Aorta (tissue), 5 donors: ENCODE data around the gene POC1B. TPM values are rescaled to one million over a fixed set of nuclear protein-coding genes. Genes with fewer than 3 reads are reported as not detected.

Experiments
- ATAC-seq: fragments of 200-7000 bp; cut with Tn5 transposase; one replicate; pipeline ENCODE4 v1.9.1; 2022; ENCODE audit warnings: moderate library complexity; ENCODE audit not compliant: low FRiP score
- DNase-seq, 2 donors: peaks; one replicate each; pipeline ENCODE4 v3.0.0-alpha.2; 2020
- H3K27ac ChIP-seq, 2 donors: one replicate each; pipeline ENCODE4 v1.5.1; 2013; ENCODE audit warnings: low read length in 2 of 2, mild to moderate bottlenecking in 2 of 2, moderate library complexity in 2 of 2, control low read depth in 1 of 2, inconsistent platforms in 1 of 2, low read depth in 1 of 2
- H3K27me3 ChIP-seq, 2 donors: one replicate each; pipeline ENCODE4 v1.6.1; 2013; ENCODE audit warnings: control low read depth in 1 of 2, low read length in 1 of 2, mild to moderate bottlenecking in 1 of 2, moderate library complexity in 1 of 2; ENCODE audit not compliant: insufficient read depth in 2 of 2, control insufficient read depth in 1 of 2
- H3K36me3 ChIP-seq, 2 donors: one replicate each; pipeline ENCODE4 v1.6.1; 2013; ENCODE audit warnings: control low read depth in 1 of 2, low read length in 1 of 2, mild to moderate bottlenecking in 1 of 2; ENCODE audit not compliant: insufficient read depth in 2 of 2, control insufficient read depth in 1 of 2
- H3K4me1 ChIP-seq, 2 donors: one replicate each; pipeline ENCODE4 v1.6.1; 2013; ENCODE audit warnings: low read length in 2 of 2, control low read depth in 1 of 2, mild to moderate bottlenecking in 1 of 2, moderate library complexity in 1 of 2; ENCODE audit not compliant: insufficient read depth in 2 of 2, control insufficient read depth in 1 of 2
- H3K4me3 ChIP-seq, 2 donors: one replicate each; pipeline ENCODE4 v1.5.1; 2013; ENCODE audit warnings: low read length in 2 of 2, control low read depth in 1 of 2, mild to moderate bottlenecking in 1 of 2
- H3K9me3 ChIP-seq: one replicate; pipeline ENCODE4 v1.6.1; 2013; ENCODE audit warnings: mild to moderate bottlenecking, low read length; ENCODE audit not compliant: control insufficient read depth
- WGBS, 2 donors: extraction: QIAGEN DNeasy Blood & Tissue Kit; methylation state at CpG; one replicate each; pipeline ENCODE4 v1.1.7; 2013; 5-methylcytosine and 5-hydroxymethylcytosine counted together
- intact Hi-C, 2 donors: fragments of 100-400 bp; cut with DNase I; formaldehyde crosslinking; loops; one replicate each; pipeline versions ENCODE4 v1.14.2 to v1.15.0; 2022
- polyA plus RNA-seq, 2 donors: library from polyadenylated mRNA; stranded (reverse); fragments of 200-250 nt; gene quantifications; one replicate each; pipeline ENCODE4 v1.2.3, GENCODE V29; 2013
- total RNA-seq, 2 donors: library from RNA; stranded (reverse); fragmentation: NEBNext Ultra II Directional; extraction: Animal tissue kit (Norgen Biotek cat#: 25700); gene quantifications; one replicate each; pipeline ENCODE4 v1.2.1, GENCODE V29; 2021
- donor health status: healthy with polysubstance abuse.
- donor health status: Bipolar disorder and iron deficiency.
- donor health status: DM: no; HTN: no; CAD: no.
- donor health status: DM: no; HTN: no; CAD: no.
- donor health status: DM: yes; HTN: yes; CAD: no.

Gene POC1B
- total and polyA plus RNA-seq, 4 donors: 7.3 to 21.9 (median 20.6) TPM

GRCh38 chr12:89453121-89453978 is 72.5 kb downstream of the POC1B start:
- Histone ChIP-seq H3K4me1 (peaks cover 4 to 5% of the 10 kb centered on the region in 2 donors), H3K4me3 (peak overlapping the region in 1 of 2 donors; percentile 10), H3K27ac (peak overlapping the region; percentile 76 to 93)

GRCh38 chr12:89451841-89452251 is 74.0 kb downstream of the POC1B start:
- no peak overlapping the region for H3K4me3 ChIP-seq
- intact Hi-C loops: loop anchor here (2.0 to 5.0 kb wide), 3 partner anchors 75 to 285 kb away; partner anchors contain the start of gene DUSP6 (in 1 of the 2)
- peak; percentile 76 for ATAC-seq

More at GRCh38 chr12:89453121-89453978, 72.5 kb downstream of the POC1B start:
- 16 to 17% methylated on average over 6 of the region's 6 CpGs for WGBS, 2 donors
- H3K9me3 ChIP-seq: no peaks in the 10 kb centered on the region
- peaks cover 0 to 3% of the 10 kb centered on the region in 2 donors for H3K36me3 ChIP-seq
- intact Hi-C loops: loop anchor here (2.0 to 5.0 kb wide), 3 partner anchors 77 to 286 kb away; partner anchors contain the start of gene DUSP6 (in 1 of the 2)
- peak; percentile 85 for ATAC-seq
- DNase-seq: no peak
- no peaks in the 10 kb centered on the region for H3K27me3 ChIP-seq

GRCh38 chr12:89450907-89451306 is 74.9 kb downstream of the POC1B start:
- Histone ChIP-seq H3K27me3 (no peaks in the 10 kb centered on the region), H3K36me3 (peaks cover 0 to 3% of the 10 kb centered on the region in 2 donors), H3K9me3 (no peaks in the 10 kb centered on the region), H3K27ac (peak overlapping the region in 1 of 2 donors; percentile 57), H3K4me1 (peaks cover 4 to 5% of the 10 kb centered on the region in 2 donors), H3K4me3 (no peak overlapping the region)
- ATAC-seq (no peak), DNase-seq (no peak)
- intact Hi-C loops: loop anchor here in 1 of 2 donors (5.0 kb wide), 1 partner anchor 284 kb away; no protein-coding TSS in a partner anchor

More at GRCh38 chr12:89451841-89452251, 74.0 kb downstream of the POC1B start:
- Histone ChIP-seq H3K36me3 (peaks cover 0 to 3% of the 10 kb centered on the region in 2 donors), H3K9me3 (no peaks in the 10 kb centered on the region), H3K27ac (peak overlapping the region in 1 of 2 donors; percentile 73), H3K27me3 (no peaks in the 10 kb centered on the region), H3K4me1 (peaks cover 4 to 5% of the 10 kb centered on the region in 2 donors)
- WGBS, 2 donors: 18 to 20% methylated on average over 9 of the region's 9 CpGs
- peak in 1 of 2 donors; percentile 58 for DNase-seq

GRCh38 chr12:89448951-89449371 is 76.9 kb downstream of the POC1B start:
- DNase-seq (no peak), ATAC-seq (no peak)
- Histone ChIP-seq H3K4me1 (peaks cover under 1 to 4% of the 10 kb centered on the region in 2 donors), H3K4me3 (no peak overlapping the region), H3K27me3 (no peaks in the 10 kb centered on the region), H3K9me3 (no peaks in the 10 kb centered on the region), H3K36me3 (peaks cover 0 to 3% of the 10 kb centered on the region in 2 donors), H3K27ac (no peak overlapping the region)
- 94 to 96% methylated on average over 2 of the region's 2 CpGs for WGBS, 2 donors
- intact Hi-C loops: no loop called here

GRCh38 chr12:89448526-89448925 is 77.3 kb downstream of the POC1B start:
- H3K4me3 ChIP-seq: no peak overlapping the region
- H3K36me3 ChIP-seq: peaks cover 0 to 3% of the 10 kb centered on the region in 2 donors
- H3K4me1 ChIP-seq: peaks cover 0 to 4% of the 10 kb centered on the region in 2 donors
- intact Hi-C loops: no loop called here
- H3K27ac ChIP-seq: no peak overlapping the region
- H3K9me3 ChIP-seq: no peaks in the 10 kb centered on the region
- no peaks in the 10 kb centered on the region for H3K27me3 ChIP-seq
- ATAC-seq: no peak
- no peak for DNase-seq

GRCh38 chr12:89439941-89440340 is 85.9 kb downstream of the POC1B start:
- H3K27ac ChIP-seq: no peak overlapping the region
- no peak for DNase-seq
- intact Hi-C loops: no loop called here
- no peaks in the 10 kb centered on the region for H3K36me3 ChIP-seq
- ATAC-seq: no peak
- WGBS, 2 donors: 94 to 96% methylated on average over 4 of the region's 4 CpGs
- no peaks in the 10 kb centered on the region for H3K4me1 ChIP-seq
- no peak overlapping the region for H3K4me3 ChIP-seq
- no peaks in the 10 kb centered on the region for H3K9me3 ChIP-seq
- no peaks in the 10 kb centered on the region for H3K27me3 ChIP-seq

GRCh38 chr12:89437231-89437630 is 88.6 kb downstream of the POC1B start:
- no peak for DNase-seq
- Histone ChIP-seq H3K4me1 (no peaks in the 10 kb centered on the region), H3K36me3 (no peaks in the 10 kb centered on the region), H3K4me3 (no peak overlapping the region), H3K9me3 (no peaks in the 10 kb centered on the region), H3K27me3 (no peaks in the 10 kb centered on the region), H3K27ac (no peak overlapping the region)
- 90% methylated on average over 4 of the region's 4 CpGs for WGBS, 2 donors
- ATAC-seq: no peak
- intact Hi-C loops: no loop called here

GRCh38 chr12:89436062-89436461 is 89.8 kb downstream of the POC1B start:
- 93 to 94% methylated on average over 6 of the region's 6 CpGs for WGBS, 2 donors
- no peak for DNase-seq
- no peaks in the 10 kb centered on the region for H3K36me3 ChIP-seq
- H3K27me3 ChIP-seq: no peaks in the 10 kb centered on the region
- H3K9me3 ChIP-seq: no peaks in the 10 kb centered on the region
- H3K4me3 ChIP-seq: no peak overlapping the region
- intact Hi-C loops: no loop called here
- no peaks in the 10 kb centered on the region for H3K4me1 ChIP-seq
- no peak for ATAC-seq
- no peak overlapping the region for H3K27ac ChIP-seq

GRCh38 chr12:89433634-89434033 is 92.2 kb downstream of the POC1B start:
- Histone ChIP-seq H3K27me3 (no peaks in the 10 kb centered on the region), H3K4me1 (no peaks in the 10 kb centered on the region), H3K27ac (no peak overlapping the region), H3K4me3 (no peak overlapping the region), H3K36me3 (no peaks in the 10 kb centered on the region), H3K9me3 (no peaks in the 10 kb centered on the region)
- intact Hi-C loops: no loop called here
- 74 to 81% methylated on average over 4 of the region's 4 CpGs for WGBS, 2 donors
- no peak for ATAC-seq
- no peak for DNase-seq
